Progenitor cell of endocrine pancreas (in vitro differentiated cells): ENCODE measurements around the gene HMCN2. TPM values are rescaled to one million over a fixed set of nuclear protein-coding genes. Genes with fewer than 3 reads are reported as not detected.

Experiments used
- DNase-seq: peaks from one replicate; pipeline ENCODE4 v3.0.0; 2021; ENCODE audit warnings: low spot score; ENCODE audit not compliant: unreplicated experiment
- H3K27ac Mint-ChIP-seq: 2 replicates; pipeline ENCODE4 v1.8.0; 2021; ENCODE audit warnings: mild to moderate bottlenecking, moderate library complexity, mixed read lengths
- H3K27me3 Mint-ChIP-seq: 2 replicates; pipeline ENCODE4 v1.8.0; 2021; ENCODE audit warnings: mixed read lengths
- H3K36me3 Mint-ChIP-seq: 2 replicates; pipeline ENCODE4 v1.8.0; 2022; ENCODE audit warnings: mixed read lengths; ENCODE audit not compliant: insufficient read depth
- H3K4me1 Mint-ChIP-seq: 2 replicates; pipeline ENCODE4 v1.8.0; 2021; ENCODE audit warnings: low read depth, mixed read lengths
- H3K4me3 Mint-ChIP-seq: 2 replicates; pipeline ENCODE4 v1.8.0; 2021; ENCODE audit warnings: low read depth, mild to moderate bottlenecking, moderate library complexity, mixed read lengths
- H3K9me3 Mint-ChIP-seq: 2 replicates; pipeline ENCODE4 v1.8.0; 2021; ENCODE audit warnings: low read depth, mixed read lengths
- CTCF ChIP-seq: fragments of 200-600 bp; sonication (generic); IDR thresholded peaks from one replicate; pipeline ENCODE4 v1.5.0; 2021; ENCODE audit warnings: antibody characterized with exemption, mild to moderate bottlenecking; ENCODE audit not compliant: unreplicated experiment
- total RNA-seq: library from RNA; stranded (reverse); gene quantifications from 2 replicates; pipeline ENCODE4 v1.2.1, GENCODE V29; 2021

HMCN2 gene
- total RNA-seq, 1 donor from 2014 or later, result 0.26 TPM

DNA sequence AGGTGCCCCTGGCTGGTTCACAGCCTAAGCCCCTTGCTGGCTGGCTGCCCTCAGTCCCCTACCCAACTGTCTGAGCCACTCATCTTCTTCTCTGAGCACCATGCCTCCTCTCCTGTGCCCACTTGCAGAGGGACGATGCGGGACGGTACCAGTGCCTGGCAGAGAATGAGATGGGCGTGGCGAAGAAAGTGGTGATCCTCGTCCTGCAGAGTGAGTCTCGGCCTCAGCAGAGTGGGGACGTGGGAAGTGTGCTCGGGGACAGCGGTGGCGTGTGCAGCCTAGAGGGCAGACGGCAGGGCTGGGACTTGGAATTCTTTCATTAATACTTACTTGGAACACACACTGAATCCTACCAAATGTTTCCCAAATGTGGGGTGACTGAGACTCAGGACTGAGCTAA, 144.9 kb downstream of the HMCN2 start:
- H3K27me3 Mint-ChIP-seq, result no peaks in the 10 kb centered on the region
- no peak overlapping the region for H3K4me3 Mint-ChIP-seq
- no peaks in the 10 kb centered on the region for H3K36me3 Mint-ChIP-seq
- H3K4me1 Mint-ChIP-seq, result no peaks in the 10 kb centered on the region
- no peak overlapping the region for H3K27ac Mint-ChIP-seq
- no peaks in the 10 kb centered on the region for H3K9me3 Mint-ChIP-seq
- no peak for DNase-seq
- TF ChIP-seq CTCF, result no peak

DNA sequence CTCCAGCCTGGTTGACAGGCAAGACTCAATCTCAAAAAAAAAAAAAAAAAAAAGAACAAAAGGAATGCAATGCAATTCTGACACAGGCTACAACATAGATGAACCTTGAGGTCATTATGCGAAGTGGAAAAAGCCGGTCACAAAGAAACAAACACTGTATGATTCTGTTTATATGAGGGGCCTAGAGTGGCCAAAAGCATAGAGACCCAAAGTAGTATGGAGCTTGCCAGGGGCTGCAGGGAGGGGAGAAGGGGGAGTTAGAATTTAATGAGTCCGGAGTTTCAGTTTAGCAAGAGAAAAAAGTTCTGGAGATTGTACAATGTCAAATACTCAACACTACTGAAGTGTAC, 146.0 kb downstream of the HMCN2 start:
- Mint-ChIP-seq H3K27me3 (no peaks in the 10 kb centered on the region), H3K9me3 (no peaks in the 10 kb centered on the region), H3K4me1 (no peaks in the 10 kb centered on the region), H3K27ac (no peak overlapping the region), H3K36me3 (no peaks in the 10 kb centered on the region), H3K4me3 (no peak overlapping the region)
- no peak for TF ChIP-seq CTCF
- DNase-seq, result no peak

GRCh38 chr9:130414081-130414731, 148.6 kb downstream of the HMCN2 start:
- DNase-seq, result no peak
- no peak for TF ChIP-seq CTCF
- no peaks in the 10 kb centered on the region for H3K4me1 Mint-ChIP-seq
- H3K36me3 Mint-ChIP-seq, result no peaks in the 10 kb centered on the region
- H3K9me3 Mint-ChIP-seq, result no peaks in the 10 kb centered on the region
- H3K4me3 Mint-ChIP-seq, result no peak overlapping the region
- peaks cover 3% of the 10 kb centered on the region for H3K27me3 Mint-ChIP-seq
- H3K27ac Mint-ChIP-seq, result no peak overlapping the region

- TF ChIP-seq CTCF, result no peak
- H3K9me3 Mint-ChIP-seq, result no peaks in the 10 kb centered on the region
- H3K4me1 Mint-ChIP-seq, result no peaks in the 10 kb centered on the region
- H3K4me3 Mint-ChIP-seq, result no peak overlapping the region
- H3K27ac Mint-ChIP-seq, result no peak overlapping the region
- H3K27me3 Mint-ChIP-seq, result peaks cover 8% of the 10 kb centered on the region
- no peak for DNase-seq
- H3K36me3 Mint-ChIP-seq, result no peaks in the 10 kb centered on the region
These were observed 149.6 kb downstream of the HMCN2 start for GRCh38 chr9:130414910-130415746.

GRCh38 chr9:130417602-130418001, 152.0 kb downstream of the HMCN2 start:
- no peaks in the 10 kb centered on the region for H3K36me3 Mint-ChIP-seq
- no peak for TF ChIP-seq CTCF
- no peaks in the 10 kb centered on the region for H3K4me1 Mint-ChIP-seq
- no peak overlapping the region for H3K27ac Mint-ChIP-seq
- no peak for DNase-seq
- H3K9me3 Mint-ChIP-seq, result no peaks in the 10 kb centered on the region
- H3K4me3 Mint-ChIP-seq, result no peak overlapping the region
- peaks cover 25% of the 10 kb centered on the region for H3K27me3 Mint-ChIP-seq
